ENCODE results near the gene MSRB3. TPM values are rescaled to one million over a fixed set of nuclear protein-coding genes. Genes with fewer than 3 reads are reported as not detected.

Gene MSRB3
- 14.5 to 30.0 TPM (median 24.0 TPM) in 5 replicates for total RNA-seq (2022; extraction: Qiagen RNA extraction; ENCODE audit: low read depth)

GRCh38 chr12:65278576-65279368, at the start of gene MSRB3:
MSRB3 (plus strand) TSS chr12:65278683; CDS start chr12:65308580, 29,897 bp downstream.

Other genes with a start within 250 kb of the MSRB3 start
- gene WIF1, start 157.4 kb upstream of the MSRB3 start, total RNA-seq (2022; extraction: Qiagen RNA extraction; ENCODE audit: low read depth): not detected in 5 replicates
- 8.9 to 13.9 TPM (median 11.5 TPM) in 5 replicates for gene LEMD3, start 109.1 kb upstream of the MSRB3 start, total RNA-seq (2022; extraction: Qiagen RNA extraction; ENCODE audit: low read depth)

Data from A549 treated with ZK216348 at 1 μM for 4 hours (cell line).